Endothelial cell of umbilical vein (primary cell): Measurements from ENCODE around the gene PHLDB2. TPM values are rescaled to one million over a fixed set of nuclear protein-coding genes. Genes with fewer than 3 reads are reported as not detected.

Experiments
- BruUV-seq: library from RNA; stranded (reverse); fragments of 400-500 nt; replicated peaks from 2 replicates; lab custom pipeline; 2021; lab: Mats Ljungman, UMichigan
- CTCF ChIA-PET: fragments of 300-600, 350-600 bp; sonication (Branson Sonifier 250); formaldehyde crosslinking; loops from one replicate; lab custom pipeline; 2021; ENCODE audit warnings: antibody characterized with exemption, inconsistent platforms; lab: Charles Lee
- POLR2A ChIA-PET: fragments of 300-600, 350-600 bp; sonication (Branson Sonifier 250); formaldehyde crosslinking; loops from one replicate; lab custom pipeline; 2021; ENCODE audit warnings: antibody characterized with exemption, inconsistent platforms; lab: Charles Lee
- DNase-seq: peaks from one replicate; pipeline ENCODE4 v3.0.0-alpha.2; 2011; ENCODE audit warnings: low read depth, low spot score
- FAIRE-seq: peaks from 2 replicates; lab custom pipeline; 2011; peaks lifted over from hg19 to GRCh38; lab: Jason Lieb, UNC
- H2AFZ ChIP-seq: 2 replicates; pipeline ENCODE4 v1.6.0; 2012; ENCODE audit warnings: low read depth, low read length, control low read depth, inconsistent platforms
- H3K27ac ChIP-seq: 2 replicates; pipeline ENCODE4 v1.5.1; 2011; ENCODE audit warnings: low read depth, mild to moderate bottlenecking, control low read depth, low read length, moderate library complexity; ENCODE audit not compliant: insufficient read depth
- H3K27me3 ChIP-seq, 2 experiments: 2 replicates each; pipeline versions ENCODE4 v1.6.0 to v1.6.1; 2011; ENCODE audit warnings: low read length in 2 of 2, mixed read lengths in 1 of 2; ENCODE audit not compliant: control insufficient read depth in 2 of 2, insufficient read depth in 2 of 2
- H3K36me3 ChIP-seq, 2 experiments: 2 replicates in 1 of 2; 3 replicates in 1 of 2; pipeline ENCODE4 v1.5.1; 2011; ENCODE audit warnings: low read length in 2 of 2, mild to moderate bottlenecking in 1 of 2, moderate library complexity in 1 of 2; ENCODE audit not compliant: control insufficient read depth in 2 of 2, insufficient read depth in 2 of 2; ENCODE audit errors: extremely low read depth in 1 of 2
- H3K4me1 ChIP-seq: 3 replicates; pipeline ENCODE4 v1.5.1; 2011; ENCODE audit warnings: mild to moderate bottlenecking, low read length; ENCODE audit not compliant: control insufficient read depth, insufficient read depth; ENCODE audit errors: extremely low read depth
- H3K4me2 ChIP-seq: 2 replicates; pipeline ENCODE4 v1.6.1; 2011; ENCODE audit warnings: low read length, control low read depth, mixed read lengths; ENCODE audit not compliant: insufficient read depth
- H3K4me3 ChIP-seq, 3 experiments: fragments of 200-600 bp in 1 of 3; sonication (generic), shearing (Covaris generic) in 1 of 3; replicated peaks in 1 of 3; 2 replicates each; pipeline ENCODE4 v1.5.1; 2011 to 2016; ENCODE audit warnings: control low read depth in 3 of 3, low read length in 3 of 3, mild to moderate bottlenecking in 2 of 3, inconsistent platforms in 1 of 3, low read depth in 1 of 3, moderate library complexity in 1 of 3; ENCODE audit not compliant: insufficient read depth in 1 of 3
- H3K79me2 ChIP-seq: 2 replicates; pipeline ENCODE4 v1.6.0; 2012; ENCODE audit warnings: low read length, inconsistent platforms; ENCODE audit not compliant: control insufficient read depth, insufficient read depth
- H3K9ac ChIP-seq: replicated peaks from 2 replicates; pipeline ENCODE3; 2011; ENCODE audit warnings: low read length, control low read depth; ENCODE audit not compliant: insufficient read depth; ENCODE audit errors: extremely low read depth
- H3K9me1 ChIP-seq: replicated peaks from 3 replicates; pipeline ENCODE4 v1.6.0; 2011; ENCODE audit warnings: mild to moderate bottlenecking, low read length; ENCODE audit not compliant: control insufficient read depth, insufficient read depth; ENCODE audit errors: extremely low read depth
- H3K9me3 ChIP-seq: replicated peaks from 2 replicates; pipeline ENCODE4 v1.5.1; 2012; ENCODE audit warnings: low read length, inconsistent platforms; ENCODE audit not compliant: control insufficient read depth, insufficient read depth
- H4K20me1 ChIP-seq: replicated peaks from 2 replicates; pipeline ENCODE3; 2011; ENCODE audit warnings: mild to moderate bottlenecking, low read length; ENCODE audit not compliant: control insufficient read depth, insufficient read depth; ENCODE audit errors: extremely low read depth
- EZH2 ChIP-seq: IDR thresholded peaks from 2 replicates; pipeline ENCODE4 v1.6.1; 2012; ENCODE audit warnings: borderline replicate concordance, low read depth, mild to moderate bottlenecking, moderate library complexity, low read length, inconsistent platforms; ENCODE audit not compliant: severe bottlenecking
- FOS ChIP-seq: IDR thresholded peaks from 2 replicates; pipeline ENCODE4 v1.6.1; 2011; ENCODE audit warnings: mild to moderate bottlenecking, low read length, moderate library complexity, borderline replicate concordance; ENCODE audit not compliant: insufficient read depth
- GATA2 ChIP-seq: IDR thresholded peaks from 2 replicates; pipeline ENCODE4 v1.7.0; 2011; ENCODE audit warnings: low read depth, mild to moderate bottlenecking, moderate library complexity, mixed read lengths, low read length; ENCODE audit not compliant: insufficient read length, insufficient read depth
- JUN ChIP-seq: IDR thresholded peaks from 2 replicates; pipeline ENCODE4 v1.6.1; 2011; ENCODE audit warnings: borderline replicate concordance, low read depth; ENCODE audit not compliant: insufficient read length, insufficient read depth
- MYC ChIP-seq: IDR thresholded peaks from one replicate; pipeline ENCODE4 v1.6.1; 2011; ENCODE audit warnings: mild to moderate bottlenecking, low read depth, low read length
- POLR2A ChIP-seq: IDR thresholded peaks from 2 replicates; pipeline ENCODE4 v1.6.1; 2012; ENCODE audit warnings: low read depth, mild to moderate bottlenecking, control low read depth, low read length
- POLR2AphosphoS5 ChIP-seq: IDR thresholded peaks from 2 replicates; pipeline ENCODE4 v1.6.1; 2012; ENCODE audit warnings: low read depth, mild to moderate bottlenecking, control low read depth, low read length, moderate library complexity; ENCODE audit not compliant: insufficient read depth
- dilution Hi-C: fragments of 300-500 bp; cut with MboI; formaldehyde crosslinking; loops from one replicate; pipeline ENCODE4 v1.15.0; 2019; ENCODE audit warnings: low sequenced_read_pairs; ENCODE audit not compliant: extremely low pct_ligation_motif_present
- intact Hi-C: fragments of 100-400 bp; cut with micrococcal nuclease; formaldehyde crosslinking; loops from one replicate; pipeline ENCODE4 v1.10.0; 2022
- polyA plus RNA-seq, 4 experiments: library from polyadenylated mRNA; depleted of rRNA in 3 of 4; stranded (reverse) in 3 of 4; unstranded in 1 of 4; fragments of >200 nt; gene quantifications; 2 replicates each; pipeline versions ENCODE4 v1.2.1 to v1.2.3, GENCODE V29; 2011 to 2012; ENCODE audit warnings: missing spikeins in 1 of 4
- total RNA-seq: library from RNA; stranded (reverse); gene quantifications from 2 replicates; pipeline ENCODE4 v1.2.3, GENCODE V29; 2021
- TF ChIP-seq, protein P1 (sequence below): IDR thresholded peaks from 2 replicates; pipeline ENCODE4 v1.6.1; 2011; ENCODE audit not compliant: insufficient read depth, insufficient read length
- TF ChIP-seq, protein P2 (sequence below), 2 donors: IDR thresholded peaks; 1 replicate in 1 of 2; 2 replicates in 1 of 2; pipeline ENCODE4 v1.5.1; 2011; ENCODE audit warnings: low read length in 2 of 2, mild to moderate bottlenecking in 2 of 2, moderate library complexity in 2 of 2, control low read depth in 1 of 2, inconsistent platforms in 1 of 2, low read depth in 1 of 2; ENCODE audit not compliant: insufficient read depth in 1 of 2; ENCODE audit errors: extremely low read depth in 1 of 2

PHLDB2 gene
- total and polyA plus RNA-seq, 2 donors (not counting 3 experiments of a cell fraction or from before 2014, with no cell fraction given) = 22.4 to 104 TPM

DNA sequence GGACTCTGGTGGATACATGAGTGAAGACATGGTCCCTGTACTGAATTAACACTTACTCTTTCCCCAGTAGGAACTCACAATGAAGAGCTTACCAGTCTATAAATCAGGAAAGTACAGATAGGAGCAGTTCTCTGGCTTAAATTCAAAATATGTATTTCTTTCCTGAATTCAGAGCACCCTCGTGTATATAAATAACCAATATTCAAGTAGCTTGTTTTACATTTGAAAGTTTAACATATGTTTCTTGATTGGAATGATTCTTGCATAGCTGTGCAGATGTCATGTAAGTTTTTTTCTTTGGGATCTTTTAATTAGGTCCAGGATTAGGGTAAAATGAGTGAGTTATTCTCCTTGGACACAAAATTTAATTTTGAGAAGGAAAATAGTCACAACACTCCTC is 160.7 kb downstream of the PHLDB2 start:
- ChIA-PET POLR2A (no interaction called here), CTCF (interaction anchor here (1.4 kb wide), 1 partner anchor 24 kb away, joined by 4 read pairs; no protein-coding TSS in a partner anchor)
- dilution Hi-C loops = no loop called here
- Histone ChIP-seq H3K79me2 (no peaks in the 10 kb centered on the region), H2AFZ (no peak overlapping the region), H3K9ac (no peak overlapping the region), H3K9me3 (no peaks in the 10 kb centered on the region), H3K4me1 (no peaks in the 10 kb centered on the region), H3K27ac (no peak overlapping the region), H3K4me2 (no peak overlapping the region), H3K36me3 (no peaks in the 10 kb centered on the region), H3K27me3 (no peaks in the 10 kb centered on the region), H4K20me1 (no peaks in the 10 kb centered on the region), H3K9me1 (peaks cover 5% of the 10 kb centered on the region), H3K4me3 (no peak overlapping the region)
- no TSS peak for BruUV-seq
- intact Hi-C loops = no loop called here
- TF ChIP-seq GATA2 (no peak), JUN (no peak), POLR2A (no peak), EZH2 (no peak), MYC (no peak), FOS (no peak), POLR2AphosphoS5 (no peak)
- TF ChIP-seq, protein P1, sequence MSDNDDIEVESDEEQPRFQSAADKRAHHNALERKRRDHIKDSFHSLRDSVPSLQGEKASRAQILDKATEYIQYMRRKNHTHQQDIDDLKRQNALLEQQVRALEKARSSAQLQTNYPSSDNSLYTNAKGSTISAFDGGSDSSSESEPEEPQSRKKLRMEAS = no peak
- TF ChIP-seq, protein P2, sequence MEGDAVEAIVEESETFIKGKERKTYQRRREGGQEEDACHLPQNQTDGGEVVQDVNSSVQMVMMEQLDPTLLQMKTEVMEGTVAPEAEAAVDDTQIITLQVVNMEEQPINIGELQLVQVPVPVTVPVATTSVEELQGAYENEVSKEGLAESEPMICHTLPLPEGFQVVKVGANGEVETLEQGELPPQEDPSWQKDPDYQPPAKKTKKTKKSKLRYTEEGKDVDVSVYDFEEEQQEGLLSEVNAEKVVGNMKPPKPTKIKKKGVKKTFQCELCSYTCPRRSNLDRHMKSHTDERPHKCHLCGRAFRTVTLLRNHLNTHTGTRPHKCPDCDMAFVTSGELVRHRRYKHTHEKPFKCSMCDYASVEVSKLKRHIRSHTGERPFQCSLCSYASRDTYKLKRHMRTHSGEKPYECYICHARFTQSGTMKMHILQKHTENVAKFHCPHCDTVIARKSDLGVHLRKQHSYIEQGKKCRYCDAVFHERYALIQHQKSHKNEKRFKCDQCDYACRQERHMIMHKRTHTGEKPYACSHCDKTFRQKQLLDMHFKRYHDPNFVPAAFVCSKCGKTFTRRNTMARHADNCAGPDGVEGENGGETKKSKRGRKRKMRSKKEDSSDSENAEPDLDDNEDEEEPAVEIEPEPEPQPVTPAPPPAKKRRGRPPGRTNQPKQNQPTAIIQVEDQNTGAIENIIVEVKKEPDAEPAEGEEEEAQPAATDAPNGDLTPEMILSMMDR (IDR thresholded peaks at IDR 0.05; ENCODE audit: extremely low read depth in 1 of 2, insufficient read depth in 1 of 2, low read depth in 1 of 2, low read length in 2 of 2) = no peak
- DNase-seq (no peak), FAIRE-seq (no peak)
